Type B pancreatic cell (in vitro differentiated cells): ENCODE measurements around the gene HNRNPK. TPM values are rescaled to one million over a fixed set of nuclear protein-coding genes. Genes with fewer than 3 reads are reported as not detected.

ENCODE experiments used
- DNase-seq: peaks from one replicate; pipeline ENCODE4 v3.0.0; 2021; ENCODE audit warnings: mixed read lengths; ENCODE audit not compliant: unreplicated experiment; ENCODE audit errors: extremely low spot score
- H3K27ac Mint-ChIP-seq: 2 replicates; pipeline ENCODE4 v1.8.0; 2021; ENCODE audit warnings: mild to moderate bottlenecking, mixed read lengths
- H3K27me3 Mint-ChIP-seq: 2 replicates; pipeline ENCODE4 v1.8.0; 2021; ENCODE audit warnings: mixed read lengths
- H3K36me3 Mint-ChIP-seq: 2 replicates; pipeline ENCODE4 v1.8.0; 2021; ENCODE audit warnings: mixed read lengths
- H3K4me1 Mint-ChIP-seq: one replicate; pipeline ENCODE4 v1.8.0; 2021; ENCODE audit warnings: mixed read lengths; ENCODE audit not compliant: unreplicated experiment
- H3K4me3 Mint-ChIP-seq: 2 replicates; pipeline ENCODE4 v1.8.0; 2021; ENCODE audit warnings: mild to moderate bottlenecking, mixed read lengths
- H3K9me3 Mint-ChIP-seq: 2 replicates; pipeline ENCODE4 v1.8.0; 2021; ENCODE audit warnings: mixed read lengths
- CTCF ChIP-seq: fragments of 200-600 bp; sonication (generic); conservative IDR thresholded peaks from 2 replicates; pipeline ENCODE4 v1.5.0; 2021; ENCODE audit warnings: antibody characterized with exemption, mild to moderate bottlenecking
- microRNA-seq: library from miRNA; unstranded; fragments of <30 nt; microRNA quantifications from one replicate; pipeline ENCODE4, GENCODE V29; 2020
- total RNA-seq: library from RNA; stranded (reverse); gene quantifications from 2 replicates; pipeline ENCODE4 v1.2.1, GENCODE V29; 2021; ENCODE audit warnings: low replicate concordance

HNRNPK gene
- total RNA-seq, 1 donor from 2014 or later = 673 TPM

- no peak for TF ChIP-seq CTCF
- Mint-ChIP-seq H3K27ac (peak overlapping the region; percentile 93), H3K4me1 (peaks cover 13% of the 10 kb centered on the region), H3K9me3 (no peaks in the 10 kb centered on the region), H3K27me3 (no peaks in the 10 kb centered on the region), H3K36me3 (peaks cover 9% of the 10 kb centered on the region), H3K4me3 (peak overlapping the region; percentile 90)
- DNase-seq = no peak
Observed at GRCh38 chr9:83920469-83920926, 59.5 kb downstream of the HNRNPK start.

- Mint-ChIP-seq H3K36me3 (peaks cover 9% of the 10 kb centered on the region), H3K27ac (no peak overlapping the region), H3K4me1 (peaks cover 13% of the 10 kb centered on the region), H3K4me3 (peak overlapping the region; percentile 68), H3K27me3 (no peaks in the 10 kb centered on the region), H3K9me3 (no peaks in the 10 kb centered on the region)
- no peak for DNase-seq
- no peak for TF ChIP-seq CTCF
Observed at GRCh38 chr9:83919111-83919510, 60.9 kb downstream of the HNRNPK start.

Small RNA genes within 50 kb of the gene (microRNA-seq; reads per million reads assigned to microRNA genes)
- 239 reads per million, percentile 70 among the genes with 10 or more reads in this experiment for gene MIR7-1

Other genes with a start within 250 kb of the HNRNPK start
- gene GKAP1, start 162.4 kb downstream of the HNRNPK start, total RNA-seq = 4.3 and 8.4 TPM in 2 replicates
- 9.3 and 13.3 TPM in 2 replicates for gene KIF27, start 58.8 kb downstream of the HNRNPK start, total RNA-seq
- 13.0 and 20.3 TPM in 2 replicates for gene RMI1, start 590 bp upstream of the HNRNPK start, total RNA-seq